Ovary (tissue), 9 donors: ENCODE measurements around the gene RHPN2. TPM values are rescaled to one million over a fixed set of nuclear protein-coding genes. Genes with fewer than 3 reads are reported as not detected.

Experiments used
- DNase-seq, 5 donors: peaks; one replicate each; pipeline ENCODE4 v3.0.0-alpha.2; 2019 to 2020
- H3K27ac ChIP-seq, 2 donors: fragments of 200-600 bp; one replicate each; pipeline versions ENCODE4 v1.5.1 to v1.8.0; 2019 to 2022
- H3K27me3 ChIP-seq: fragments of 200-600 bp; one replicate; pipeline ENCODE4 v1.8.0; 2022
- H3K36me3 ChIP-seq: fragments of 200-600 bp; sonication (generic); one replicate; pipeline ENCODE4 v1.5.1; 2019
- H3K4me1 ChIP-seq: one replicate; pipeline ENCODE4 v1.8.1; 2013; ENCODE audit warnings: mild to moderate bottlenecking, moderate library complexity; ENCODE audit not compliant: insufficient read depth
- H3K4me3 ChIP-seq: fragments of 200-600 bp; sonication (generic); one replicate; pipeline ENCODE4 v1.5.1; 2017
- H3K9me3 ChIP-seq, 2 donors: fragments of 200-600 bp in 1 of 2; sonication (generic) in 1 of 2; one replicate each; pipeline versions ENCODE4 v1.5.1 to v1.8.1; 2013 to 2019; ENCODE audit warnings: mild to moderate bottlenecking in 1 of 2, moderate library complexity in 1 of 2
- EP300 ChIP-seq: sonication (generic); formaldehyde crosslinking; IDR thresholded peaks from one replicate; pipeline ENCODE4 v1.6.1; 2017; ENCODE audit warnings: antibody characterized with exemption
- POLR2A ChIP-seq: fragments of 450-650 bp; IDR thresholded peaks from one replicate; pipeline ENCODE4 v1.6.1; 2017; ENCODE audit warnings: antibody characterized with exemption, mild to moderate bottlenecking, moderate library complexity
- WGBS, 3 donors: extraction: QIAGEN DNeasy Blood & Tissue Kit in 1 of 3; methylation state at CpG; one replicate each; pipeline versions ENCODE4 v1.1.5 to v1.1.7; 2013 to 2017; 5-methylcytosine and 5-hydroxymethylcytosine counted together
- intact Hi-C, 4 donors: fragments of 100-400 bp; cut with DNase I; formaldehyde crosslinking; loops; one replicate each; pipeline versions ENCODE4 v1.11.0 to v1.15.1; 2022 to 2023
- polyA plus RNA-seq, 2 donors: library from polyadenylated mRNA; stranded (reverse); fragments of 200-250 nt in 1 of 2; fragments of 350-450 nt in 1 of 2; fragmentation: Illumina TruSeq in 1 of 2; extraction: RNeasy Lipid Tissue Mini Kit (QIAGEN cat#74804) in 1 of 2; gene quantifications; one replicate each; pipeline ENCODE4 v1.2.3, GENCODE V29; 2013 to 2014
- total RNA-seq, 7 donors: library from RNA; depleted of rRNA in 2 of 7; stranded (reverse); fragments of >200 nt in 2 of 7; fragmentation: NEBNext Ultra II Directional in 3 of 7; extraction: Animal tissue kit (Norgen Biotek cat#: 25700) in 3 of 7; gene quantifications; one replicate each; pipeline versions ENCODE4 v1.1.0 to v1.2.4, GENCODE V29; 2016 to 2023
- TF ChIP-seq, protein P1 (sequence below), 3 donors: fragments of 450-650 bp in 2 of 3; fragments of 200-600 bp in 1 of 3; IDR thresholded peaks; one replicate each; pipeline versions ENCODE4 v1.5.1 to v1.8.0; 2016 to 2022; ENCODE audit warnings: antibody characterized with exemption in 3 of 3, mild to moderate bottlenecking in 1 of 3
- donor health status: DM: no; HTN: no; CAD: no; lungs with moderate emphysema.
- donor health status: DM: no; HTN: no; CAD: no.
- donor health status: Bipolar disorder and iron deficiency.
- donor health status: DM: yes; HTN: yes; CAD: no.
- donor health status: DM: no; HTN: no; CAD: no.
- donor health status: DM: yes; HTN: yes; CAD: no.

Gene RHPN2
- total and polyA plus RNA-seq, 9 donors, result 1.3 to 47.9 (median 3.8) TPM

DNA sequence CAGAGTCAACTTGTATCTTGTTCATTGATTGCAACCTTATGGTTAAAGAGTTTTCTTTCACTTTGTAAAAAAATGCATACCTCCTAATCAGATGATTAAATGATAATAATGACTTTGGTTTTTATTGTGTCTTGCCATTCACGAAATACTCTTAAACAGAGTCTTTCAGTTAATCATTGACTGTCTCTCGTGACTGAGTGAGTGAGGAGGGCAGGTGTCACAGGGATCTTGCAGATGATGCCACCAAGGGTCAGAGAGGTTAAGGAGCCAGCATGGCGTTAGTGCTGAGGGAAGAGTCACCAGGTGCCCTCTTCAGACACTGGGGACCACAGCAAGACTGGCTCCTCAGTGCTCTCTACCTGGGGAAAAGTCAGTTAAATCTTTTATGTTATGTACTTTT lies 24.3 kb upstream of the RHPN2 start:
- no peaks in the 10 kb centered on the region for H3K27me3 ChIP-seq
- no peaks in the 10 kb centered on the region for H3K9me3 ChIP-seq
- no peak for DNase-seq
- H3K36me3 ChIP-seq, result no peaks in the 10 kb centered on the region
- no peak overlapping the region for H3K4me3 ChIP-seq
- TF ChIP-seq, protein P1, sequence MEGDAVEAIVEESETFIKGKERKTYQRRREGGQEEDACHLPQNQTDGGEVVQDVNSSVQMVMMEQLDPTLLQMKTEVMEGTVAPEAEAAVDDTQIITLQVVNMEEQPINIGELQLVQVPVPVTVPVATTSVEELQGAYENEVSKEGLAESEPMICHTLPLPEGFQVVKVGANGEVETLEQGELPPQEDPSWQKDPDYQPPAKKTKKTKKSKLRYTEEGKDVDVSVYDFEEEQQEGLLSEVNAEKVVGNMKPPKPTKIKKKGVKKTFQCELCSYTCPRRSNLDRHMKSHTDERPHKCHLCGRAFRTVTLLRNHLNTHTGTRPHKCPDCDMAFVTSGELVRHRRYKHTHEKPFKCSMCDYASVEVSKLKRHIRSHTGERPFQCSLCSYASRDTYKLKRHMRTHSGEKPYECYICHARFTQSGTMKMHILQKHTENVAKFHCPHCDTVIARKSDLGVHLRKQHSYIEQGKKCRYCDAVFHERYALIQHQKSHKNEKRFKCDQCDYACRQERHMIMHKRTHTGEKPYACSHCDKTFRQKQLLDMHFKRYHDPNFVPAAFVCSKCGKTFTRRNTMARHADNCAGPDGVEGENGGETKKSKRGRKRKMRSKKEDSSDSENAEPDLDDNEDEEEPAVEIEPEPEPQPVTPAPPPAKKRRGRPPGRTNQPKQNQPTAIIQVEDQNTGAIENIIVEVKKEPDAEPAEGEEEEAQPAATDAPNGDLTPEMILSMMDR (IDR thresholded peaks at IDR 0.05), result no peak
- intact Hi-C loops, result no loop called here
- H3K4me1 ChIP-seq, result no peaks in the 10 kb centered on the region
- no peak overlapping the region for H3K27ac ChIP-seq
- WGBS, 3 donors, result 83 to 88% (median 87%) methylated on average over 3 of the region's 3 CpGs

DNA sequence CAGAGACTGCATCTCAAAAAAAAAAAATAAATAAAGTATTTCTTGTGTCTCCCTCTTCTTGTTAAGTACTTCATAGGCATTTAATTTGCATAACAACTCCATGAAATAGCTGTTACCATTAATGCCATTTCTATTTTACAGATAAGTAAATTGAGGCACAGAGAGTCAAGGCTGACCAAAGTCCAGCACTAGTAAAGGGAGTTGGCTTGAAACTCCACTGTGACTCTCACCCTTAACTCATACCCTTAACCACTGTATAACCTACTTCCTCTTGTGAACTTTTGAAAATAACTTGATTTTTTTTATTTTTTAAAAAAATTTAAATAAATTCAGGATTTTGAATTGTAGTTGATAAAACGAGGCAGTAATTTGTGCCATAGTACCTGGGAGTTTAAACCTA lies 22.3 kb upstream of the RHPN2 start:
- Histone ChIP-seq H3K36me3 (no peaks in the 10 kb centered on the region), H3K4me3 (no peak overlapping the region), H3K4me1 (peaks cover 4% of the 10 kb centered on the region), H3K27me3 (no peaks in the 10 kb centered on the region), H3K27ac (no peak overlapping the region), H3K9me3 (no peaks in the 10 kb centered on the region)
- DNase-seq, result no peak
- TF ChIP-seq EP300 (no peak), POLR2A (no peak)
- TF ChIP-seq, protein P1 (IDR thresholded peaks at IDR 0.05), result no peak
- intact Hi-C loops, result no loop called here
- WGBS, 3 donors, result 76 to 81% (median 79%) methylated on average over 1 of the region's 1 CpG

DNA sequence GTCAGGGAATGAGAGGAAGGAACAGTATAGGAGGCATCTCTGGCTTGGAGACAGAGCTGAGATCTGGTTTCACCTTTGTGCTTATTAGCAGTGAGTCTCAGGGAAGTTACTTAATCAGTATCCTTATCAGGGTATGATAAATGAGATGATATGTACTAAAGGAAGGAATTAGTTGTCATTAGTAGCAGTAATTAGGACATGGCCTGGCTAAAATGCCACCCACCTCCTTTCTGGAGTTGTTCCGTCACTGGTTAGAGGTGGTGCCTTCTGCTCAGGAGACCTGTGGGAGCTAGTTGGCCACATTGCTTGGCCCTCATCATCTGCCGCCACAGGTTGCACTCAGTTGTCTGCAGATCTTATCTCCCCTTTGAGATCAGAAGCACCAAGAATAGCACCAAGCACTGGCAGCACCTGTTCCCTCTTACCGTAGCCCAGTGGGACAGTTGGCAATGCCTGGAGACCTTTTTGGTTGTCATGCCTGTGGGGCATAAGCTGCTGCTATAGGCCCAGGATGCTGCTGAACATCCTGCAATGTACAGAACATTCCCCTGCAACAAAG lies 21.0 kb upstream of the RHPN2 start:
- WGBS, 3 donors, result 91 to 100% (median 92%) methylated on average over 3 of the region's 3 CpGs
- no peak for DNase-seq
- H3K9me3 ChIP-seq, result no peaks in the 10 kb centered on the region
- no peaks in the 10 kb centered on the region for H3K36me3 ChIP-seq
- no peak overlapping the region for H3K4me3 ChIP-seq
- intact Hi-C loops, result no loop called here
- no peak overlapping the region for H3K27ac ChIP-seq
- no peaks in the 10 kb centered on the region for H3K27me3 ChIP-seq
- H3K4me1 ChIP-seq, result peaks cover 6% of the 10 kb centered on the region
- TF ChIP-seq EP300 (no peak), POLR2A (no peak)
- TF ChIP-seq, protein P1 (IDR thresholded peaks at IDR 0.05), result no peak

DNA sequence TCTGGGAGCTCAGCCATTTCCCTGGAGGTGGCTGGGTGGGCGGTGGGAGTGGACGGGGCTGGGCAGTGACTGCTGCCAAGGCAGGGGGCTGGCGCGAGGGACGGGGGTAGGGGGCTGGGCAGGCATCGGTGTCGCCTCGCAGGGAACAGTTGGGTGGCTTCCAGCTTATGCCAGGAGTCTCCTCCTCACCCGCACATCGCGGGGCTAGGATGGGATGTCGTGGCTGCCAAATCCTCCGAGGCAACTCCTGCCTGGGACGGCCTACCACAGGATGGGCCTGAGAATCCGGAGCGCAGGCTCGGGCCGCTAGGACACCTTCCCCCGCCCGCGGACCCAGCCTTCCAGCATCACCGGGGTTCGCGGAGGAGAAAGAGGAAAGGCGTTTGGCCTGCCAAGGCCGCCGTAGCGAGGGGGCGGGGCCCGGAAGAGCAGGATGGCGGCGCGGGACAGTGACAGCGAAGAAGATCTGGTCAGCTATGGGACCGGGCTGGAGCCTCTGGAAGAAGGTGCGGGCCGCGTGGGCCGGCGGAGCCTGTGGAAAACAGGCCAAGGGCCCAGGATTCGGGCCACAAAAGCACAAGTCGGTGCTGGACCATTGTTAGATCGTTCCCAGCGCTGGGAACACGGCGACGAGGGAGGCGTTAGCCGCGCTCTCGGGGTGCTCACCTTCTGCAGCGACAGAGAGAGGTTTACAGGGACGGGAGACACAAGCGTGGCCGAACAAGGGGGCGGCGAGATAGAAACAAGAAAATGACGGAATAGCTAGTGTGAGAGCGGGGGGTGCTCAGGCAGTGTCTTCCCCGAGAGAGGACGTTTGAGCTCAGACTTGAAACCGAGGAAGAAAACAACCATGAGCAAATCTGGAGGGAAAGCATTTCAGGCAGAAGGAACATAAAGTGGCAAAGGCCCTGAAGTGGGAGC lies 16.3 kb upstream of the RHPN2 start, which contains the start of gene GPATCH1:
TSS of gene GPATCH1 (plus strand) at position 421 of the 921 bp plus-strand sequence. CDS start at position 434, 13 bp downstream.
- DNase-seq, result peak; percentile 84 to 93 (median 89)
- peak within 1 kb of the TSS; percentile 46 to 75 for H3K27ac ChIP-seq
- H3K4me3 ChIP-seq, result peak within 1 kb of the TSS; percentile 71
- WGBS, 3 donors, result 0 to 1% (median 0%) methylated on average over 58 to 62 of the region's 62 CpGs
- peaks cover 6% of the 10 kb centered on the region for H3K4me1 ChIP-seq
- no peaks in the 10 kb centered on the region for H3K36me3 ChIP-seq
- intact Hi-C loops, result no loop called here
- TF ChIP-seq POLR2A (peak; percentile 29), EP300 (no peak)
- TF ChIP-seq, protein P1 (IDR thresholded peaks at IDR 0.05), result peak in 1 of 3 donors; percentile 11
- H3K27me3 ChIP-seq, result no peaks in the 10 kb centered on the region
- H3K9me3 ChIP-seq, result no peaks in the 10 kb centered on the region
